Caki2 (cell line): ENCODE measurements around the gene PABPC1L. TPM values are rescaled to one million over a fixed set of nuclear protein-coding genes. Genes with fewer than 3 reads are reported as not detected.

ENCODE experiments used
- DNase-seq: peaks from one replicate; pipeline ENCODE4 v3.0.0-alpha.2; 2015; ENCODE audit warnings: low read depth
- in situ Hi-C: cut with HindIII; loops from 2 replicates; pipeline ENCODE4 v1.10.0; 2016; ENCODE audit warnings: low sequenced_read_pairs, low pct_unique_long_range_greater_than_20kb, mixed read lengths
- total RNA-seq: library from RNA; depleted of rRNA; stranded (reverse); fragments of >200 nt; shearing (Covaris generic); gene quantifications from 2 replicates; pipeline ENCODE4 v1.2.3, GENCODE V29; 2014; ENCODE audit warnings: low replicate concordance; rRNA removed

The PABPC1L gene
- total RNA-seq, 1 experiment from 2014 or later, result 10.3 TPM

GRCh38 chr20:44983093-44983674 is 73.3 kb downstream of the PABPC1L start:
- DNase-seq, result no peak
- in situ Hi-C loops, result no loop called here

- in situ Hi-C loops, result no loop called here
- no peak for DNase-seq
These were observed 78.8 kb downstream of the PABPC1L start for GRCh38 chr20:44988631-44989171.

Other genes with a start within 250 kb of the PABPC1L start
- 39.7 and 55.7 TPM in 2 replicates for gene CCN5, start 194.7 kb upstream of the PABPC1L start, total RNA-seq
- not detected in 2 replicates for gene KCNK15, start 164.2 kb upstream of the PABPC1L start, total RNA-seq
- not detected in 2 replicates for gene RIMS4, start 99.5 kb upstream of the PABPC1L start, total RNA-seq
- 105 and 115 TPM in 2 replicates for gene YWHAB, start 24.4 kb upstream of the PABPC1L start, total RNA-seq
- gene TOMM34, start 50.3 kb downstream of the PABPC1L start, total RNA-seq, result 42.3 and 48.0 TPM in 2 replicates
- 4.2 and 6.9 TPM in 2 replicates for gene STK4, start 56.5 kb downstream of the PABPC1L start, total RNA-seq
- gene KCNS1, start 191.1 kb downstream of the PABPC1L start, total RNA-seq, result not detected in 2 replicates
- gene WFDC5, start 205.1 kb downstream of the PABPC1L start, total RNA-seq, result not detected in 2 replicates
- not detected in 2 replicates for gene WFDC12, start 214.4 kb downstream of the PABPC1L start, total RNA-seq